Gastrocnemius medialis (tissue), 4 donors: Measurements from ENCODE around the gene IDS. TPM values are rescaled to one million over a fixed set of nuclear protein-coding genes. Genes with fewer than 3 reads are reported as not detected.
"Not testable (repeated sequence)": the region's sequence is repeated elsewhere in the genome, so short reads cannot be mapped to it uniquely, and the experiment has no call there.

Source experiments
- ATAC-seq, 2 donors: fragments of 150-250 bp; one replicate each; pipeline ENCODE4 v1.9.1; 2016
- DNase-seq, 2 donors: peaks; one replicate each; pipeline ENCODE4 v3.0.0-alpha.2; 2019
- H3K27ac ChIP-seq, 4 donors: fragments of 200-600 bp; sonication (generic); 1 replicate in 1 of 4; 2 replicates in 3 of 4; pipeline ENCODE4 v1.5.1; 2016 to 2018; ENCODE audit warnings: mild to moderate bottlenecking in 2 of 4, moderate library complexity in 1 of 4
- H3K27me3 ChIP-seq, 3 donors: fragments of 200-600 bp; sonication (generic) in 2 of 3; 1 replicate in 1 of 3; 2 replicates in 2 of 3; pipeline versions ENCODE4 v1.5.1 to v1.6.0; 2016 to 2019; ENCODE audit warnings: mild to moderate bottlenecking in 1 of 3, moderate library complexity in 1 of 3
- H3K36me3 ChIP-seq, 2 donors: fragments of 200-600 bp; sonication (generic) in 1 of 2; one replicate each; pipeline ENCODE4 v1.5.1; 2017 to 2018
- H3K4me1 ChIP-seq, 2 donors: fragments of 200-600 bp; sonication (generic) in 1 of 2; one replicate each; pipeline ENCODE4 v1.5.1; 2016 to 2017; ENCODE audit warnings: mild to moderate bottlenecking in 2 of 2
- H3K4me3 ChIP-seq, 4 donors: fragments of 200-600 bp; sonication (generic) in 3 of 4; 1 replicate in 1 of 4; 2 replicates in 3 of 4; pipeline ENCODE4 v1.5.1; 2016 to 2019; ENCODE audit warnings: mild to moderate bottlenecking in 2 of 4
- H3K9me3 ChIP-seq, 3 donors: fragments of 200-600 bp; sonication (generic) in 2 of 3; 1 replicate in 1 of 3; 2 replicates in 2 of 3; pipeline ENCODE4 v1.5.1; 2016 to 2019
- CTCF ChIP-seq, 5 experiments: fragments of 450-650 bp in 3 of 5; fragments of 200-600 bp in 2 of 5; sonication (generic) in 2 of 5; IDR thresholded peaks in 4 of 5; conservative IDR thresholded peaks in 1 of 5; 1 replicate in 4 of 5; 2 replicates in 1 of 5; pipeline ENCODE4 v1.5.1; 2016 to 2019; ENCODE audit warnings: antibody characterized with exemption in 5 of 5, mild to moderate bottlenecking in 3 of 5, moderate library complexity in 3 of 5
- POLR2A ChIP-seq, 2 donors: fragments of 450-650 bp; IDR thresholded peaks; one replicate each; pipeline ENCODE4 v1.6.1; 2017; ENCODE audit warnings: antibody characterized with exemption in 2 of 2, mild to moderate bottlenecking in 2 of 2, moderate library complexity in 2 of 2
- in situ Hi-C, 4 donors: fragments of 200-750 bp; cut with MboI; loops; one replicate each; pipeline versions ENCODE4 v1.15.0 to v1.8.0; 2017; ENCODE audit warnings: low sequenced_read_pairs in 4 of 4
- intact Hi-C: fragments of 100-400 bp; cut with DNase I; formaldehyde crosslinking; loops from one replicate; pipeline ENCODE4 v1.15.1; 2023; ENCODE audit warnings: low total_unique reads
- total RNA-seq, 4 donors: library from RNA; depleted of rRNA; stranded (reverse); fragments of >200 nt; gene quantifications; one replicate each; pipeline versions ENCODE4 v1.1.0 to v1.2.3, GENCODE V29; 2016

Gene IDS
- total RNA-seq, 4 donors from 2014 or later, result 28.4 to 44.2 (median 33.7) TPM

GRCh38 chrX:149541521-149542047 is 36.5 kb upstream of the IDS start:
- DNase-seq (peak in 1 of 2 donors; percentile 17), ATAC-seq (no peak)
- in situ Hi-C loops (no loop called here), intact Hi-C loops (no loop called here)
- no peaks in the 10 kb centered on the region for H3K36me3 ChIP-seq
- peak overlapping the region; percentile 65 to 76 (median 70) for H3K4me3 ChIP-seq
- H3K27ac ChIP-seq, result peak overlapping the region; percentile 88 to 97 (median 94)
- H3K4me1 ChIP-seq, result peaks cover 0 to 6% of the 10 kb centered on the region in 2 donors
- no peak for TF ChIP-seq POLR2A (IDR thresholded peaks at IDR 0.05)
- no peaks in the 10 kb centered on the region for H3K27me3 ChIP-seq
- H3K9me3 ChIP-seq, result no peaks in the 10 kb centered on the region

GRCh38 chrX:149540621-149541520 is 35.8 kb upstream of the IDS start, which contains the start of gene EOLA1:
Gene EOLA1 (plus strand): TSS chrX:149541012. CDS start chrX:149545631, 4,619 bp downstream.
- Histone ChIP-seq H3K4me1 (peaks cover 0 to 6% of the 10 kb centered on the region in 2 donors), H3K9me3 (no peaks in the 10 kb centered on the region), H3K36me3 (no peaks in the 10 kb centered on the region), H3K4me3 (peak within 1 kb of the TSS; percentile 65 to 76 (median 70)), H3K27me3 (no peaks in the 10 kb centered on the region), H3K27ac (peak within 1 kb of the TSS; percentile 88 to 97 (median 94))
- in situ Hi-C loops, result no loop called here
- ATAC-seq (peak; percentile 75 to 79), DNase-seq (peak; percentile 78 to 92)
- TF ChIP-seq POLR2A (IDR thresholded peaks at IDR 0.05), result peak; percentile 49 to 55
- TF ChIP-seq CTCF (IDR thresholded peaks at IDR 0.05 in 4 of 5, conservative IDR thresholded peaks at IDR 0.05 in 1 of 5), result no peak
- intact Hi-C loops, result loop anchor here (1.0 kb wide), 1 partner anchor 36 kb away; the partner anchor contains the start of gene IDS

- H3K4me1 ChIP-seq, result peaks cover 0 to 6% of the 10 kb centered on the region in 2 donors
- TF ChIP-seq CTCF (IDR thresholded peaks at IDR 0.05 in 4 of 5, conservative IDR thresholded peaks at IDR 0.05 in 1 of 5) (no peak), POLR2A (IDR thresholded peaks at IDR 0.05) (no peak)
- no peaks in the 10 kb centered on the region for H3K36me3 ChIP-seq
- peak; percentile 61 to 67 for ATAC-seq
- H3K9me3 ChIP-seq, result no peaks in the 10 kb centered on the region
- H3K4me3 ChIP-seq, result peak overlapping the region; percentile 65 to 76 (median 70)
- in situ Hi-C loops (no loop called here), intact Hi-C loops (loop anchor here (1.0 kb wide), 1 partner anchor 35 kb away; the partner anchor contains the start of gene IDS)
- peak overlapping the region; percentile 88 to 97 (median 94) for H3K27ac ChIP-seq
- no peaks in the 10 kb centered on the region for H3K27me3 ChIP-seq
- DNase-seq, result peak; percentile 90 to 91
These were observed 35.1 kb upstream of the IDS start for GRCh38 chrX:149540131-149540620.

- Histone ChIP-seq H3K9me3 (no peaks in the 10 kb centered on the region), H3K36me3 (no peaks in the 10 kb centered on the region), H3K27me3 (no peaks in the 10 kb centered on the region), H3K4me3 (peak overlapping the region; percentile 55 to 76 (median 58)), H3K4me1 (peaks cover 0 to 6% of the 10 kb centered on the region in 2 donors), H3K27ac (peak overlapping the region; percentile 75 to 97 (median 88))
- peak; percentile 73 to 81 for DNase-seq
- in situ Hi-C loops, result no loop called here
- intact Hi-C loops, result loop anchor here (1.0 kb wide), 1 partner anchor 34 kb away; the partner anchor contains the start of gene IDS
- ATAC-seq, result peak; percentile 58 to 66
- TF ChIP-seq POLR2A (IDR thresholded peaks at IDR 0.05), result no peak
- TF ChIP-seq CTCF (IDR thresholded peaks at IDR 0.05 in 4 of 5, conservative IDR thresholded peaks at IDR 0.05 in 1 of 5), result no peak
These were observed 34.4 kb upstream of the IDS start for GRCh38 chrX:149539283-149540130.

- ATAC-seq, H3K36me3 ChIP-seq, H3K27ac ChIP-seq, H3K4me3 ChIP-seq, H3K9me3 ChIP-seq, in situ Hi-C loops, DNase-seq, H3K27me3 ChIP-seq, H3K4me1 ChIP-seq, intact Hi-C loops: not testable (repeated sequence)
These were observed 32.4 kb upstream of the IDS start for GRCh38 chrX:149537474-149537873.

GRCh38 chrX:149534926-149535602 is 30.0 kb upstream of the IDS start:
- in situ Hi-C loops, DNase-seq, H3K36me3 ChIP-seq, intact Hi-C loops, H3K27ac ChIP-seq, H3K27me3 ChIP-seq, H3K4me3 ChIP-seq, H3K4me1 ChIP-seq, ATAC-seq, H3K9me3 ChIP-seq: not testable (repeated sequence)

GRCh38 chrX:149533999-149534398 is 28.9 kb upstream of the IDS start:
- ATAC-seq, H3K36me3 ChIP-seq, in situ Hi-C loops, DNase-seq, H3K27ac ChIP-seq, H3K4me1 ChIP-seq, H3K4me3 ChIP-seq, H3K27me3 ChIP-seq, H3K9me3 ChIP-seq, intact Hi-C loops: not testable (repeated sequence)
